ENCODE data around the gene ARGLU1. TPM values are rescaled to one million over a fixed set of nuclear protein-coding genes. Genes with fewer than 3 reads are reported as not detected.
A peak's percentile ranks its signal among the peaks of the same experiment; 100 is the strongest.

Gene ARGLU1
- total and polyA plus RNA-seq, 5 donors from 2014 or later, result 25.7 to 235 (median 34.8) TPM

GRCh38 chr13:106568299-106569003 lies 514 bp upstream of the ARGLU1 start:
- Histone ChIP-seq H3K4me3 (ENCODE audit: low read depth, low read length) (peak overlapping the region; percentile 88), H3K27me3 (ENCODE audit: control insufficient read depth, insufficient read depth, low read length) (no peaks in the 10 kb centered on the region), H3K36me3 (ENCODE audit: control insufficient read depth, insufficient read depth, low read length) (no peaks in the 10 kb centered on the region), H3K4me1 (ENCODE audit: control insufficient read depth, insufficient read depth, low read length, poor library complexity, severe bottlenecking) (peaks cover 47% of the 10 kb centered on the region), H3K9me3 (ENCODE audit: control insufficient read depth in 2 of 2, low read length in 2 of 2) (no peaks in the 10 kb centered on the region), H3K27ac (ENCODE audit: insufficient read depth, low read length, poor library complexity, severe bottlenecking) (peak overlapping the region; percentile 97)
- Mint-ChIP-seq H3K27me3 (no peaks in the 10 kb centered on the region), H3K4me3 (peak overlapping the region; percentile 88 to 99 (median 97)), H3K9me3 (no peaks in the 10 kb centered on the region), H3K27ac (peak overlapping the region; percentile 93 to 98 (median 96)), H3K36me3 (peaks cover 4% of the 10 kb centered on the region), H3K4me1 (peaks cover 37 to 46% (median 44%) of the 10 kb centered on the region in 4 donors)
- no peak for DNase-seq
- peak; percentile 2 to 4 for ATAC-seq (ENCODE audit: low read depth in 2 of 2)

GRCh38 chr13:106566641-106567473 lies 1.1 kb downstream of the ARGLU1 start:
- H3K4me1 ChIP-seq (ENCODE audit: control insufficient read depth, insufficient read depth, low read length, poor library complexity, severe bottlenecking), result peaks cover 63% of the 10 kb centered on the region
- ATAC-seq (ENCODE audit: low read depth in 2 of 2), result no peak

GRCh38 chr13:106565127-106565775 lies 2.7 kb downstream of the ARGLU1 start:
- H3K27me3 ChIP-seq (ENCODE audit: control insufficient read depth, insufficient read depth, low read length), result no peaks in the 10 kb centered on the region
- H3K36me3 Mint-ChIP-seq, result no peaks in the 10 kb centered on the region
- no peaks in the 10 kb centered on the region for H3K9me3 Mint-ChIP-seq
- H3K4me1 Mint-ChIP-seq, result peaks cover 50 to 70% (median 62%) of the 10 kb centered on the region in 4 donors
- H3K27ac Mint-ChIP-seq, result peak overlapping the region; percentile 50 to 98 (median 93)
- peak overlapping the region; percentile 88 to 99 (median 97) for H3K4me3 Mint-ChIP-seq
- ATAC-seq (ENCODE audit: low read depth in 2 of 2), result no peak
- no peaks in the 10 kb centered on the region for H3K36me3 ChIP-seq (ENCODE audit: control insufficient read depth, insufficient read depth, low read length)
- no peaks in the 10 kb centered on the region for H3K9me3 ChIP-seq (ENCODE audit: control insufficient read depth in 2 of 2, low read length in 2 of 2)
- DNase-seq, result peak in 1 of 3 donors; percentile 11
- peak overlapping the region; percentile 92 for H3K4me3 ChIP-seq (ENCODE audit: low read depth, low read length)
- no peaks in the 10 kb centered on the region for H3K27me3 Mint-ChIP-seq
- peak overlapping the region; percentile 16 for H3K27ac ChIP-seq (ENCODE audit: insufficient read depth, low read length, poor library complexity, severe bottlenecking)
- H3K4me1 ChIP-seq (ENCODE audit: control insufficient read depth, insufficient read depth, low read length, poor library complexity, severe bottlenecking), result peaks cover 77% of the 10 kb centered on the region

More at GRCh38 chr13:106566641-106567473, 1.1 kb downstream of the ARGLU1 start:
- Histone ChIP-seq H3K36me3 (ENCODE audit: control insufficient read depth, insufficient read depth, low read length) (no peaks in the 10 kb centered on the region), H3K9me3 (ENCODE audit: control insufficient read depth in 2 of 2, low read length in 2 of 2) (no peaks in the 10 kb centered on the region), H3K27ac (ENCODE audit: insufficient read depth, low read length, poor library complexity, severe bottlenecking) (peak overlapping the region; percentile 97), H3K4me3 (ENCODE audit: low read depth, low read length) (peak overlapping the region; percentile 92), H3K27me3 (ENCODE audit: control insufficient read depth, insufficient read depth, low read length) (no peaks in the 10 kb centered on the region)
- Mint-ChIP-seq H3K36me3 (peaks cover under 1% of the 10 kb centered on the region), H3K27me3 (no peaks in the 10 kb centered on the region), H3K4me3 (peak overlapping the region; percentile 88 to 99 (median 97)), H3K27ac (peak overlapping the region; percentile 93 to 99 (median 98)), H3K9me3 (no peaks in the 10 kb centered on the region), H3K4me1 (peaks cover 39 to 59% (median 54%) of the 10 kb centered on the region in 4 donors)
- DNase-seq, result peak in 2 of 3 donors; percentile 18 to 64

GRCh38 chr13:106562301-106562700 lies 5.6 kb downstream of the ARGLU1 start:
- no peak for DNase-seq
- Histone ChIP-seq H3K9me3 (ENCODE audit: control insufficient read depth in 2 of 2, low read length in 2 of 2) (no peaks in the 10 kb centered on the region), H3K4me3 (ENCODE audit: low read depth, low read length) (peak overlapping the region; percentile 60), H3K4me1 (ENCODE audit: control insufficient read depth, insufficient read depth, low read length, poor library complexity, severe bottlenecking) (peaks cover 60% of the 10 kb centered on the region), H3K27me3 (ENCODE audit: control insufficient read depth, insufficient read depth, low read length) (no peaks in the 10 kb centered on the region), H3K27ac (ENCODE audit: insufficient read depth, low read length, poor library complexity, severe bottlenecking) (peak overlapping the region; percentile 27), H3K36me3 (ENCODE audit: control insufficient read depth, insufficient read depth, low read length) (peaks cover 22% of the 10 kb centered on the region)
- no peak for ATAC-seq (ENCODE audit: low read depth in 2 of 2)
- Mint-ChIP-seq H3K4me3 (peak overlapping the region; percentile 55 to 80 (median 72)), H3K27ac (peak overlapping the region in 1 of 3 donors; percentile 69), H3K36me3 (peaks cover 12% of the 10 kb centered on the region), H3K9me3 (no peaks in the 10 kb centered on the region), H3K4me1 (peaks cover 64 to 86% (median 74%) of the 10 kb centered on the region in 4 donors), H3K27me3 (no peaks in the 10 kb centered on the region)

GRCh38 chr13:106561551-106562170 lies 6.3 kb downstream of the ARGLU1 start:
- H3K27me3 Mint-ChIP-seq, result no peaks in the 10 kb centered on the region
- peak in 2 of 3 donors; percentile 10 to 29 for DNase-seq
- no peaks in the 10 kb centered on the region for H3K27me3 ChIP-seq (ENCODE audit: control insufficient read depth, insufficient read depth, low read length)
- H3K4me3 Mint-ChIP-seq, result peak overlapping the region; percentile 55 to 80 (median 72)
- ATAC-seq (ENCODE audit: low read depth in 2 of 2), result peak; percentile 36 to 63
- peak overlapping the region in 2 of 3 donors; percentile 69 to 72 for H3K27ac Mint-ChIP-seq
- peak overlapping the region; percentile 60 for H3K4me3 ChIP-seq (ENCODE audit: low read depth, low read length)
- H3K27ac ChIP-seq (ENCODE audit: insufficient read depth, low read length, poor library complexity, severe bottlenecking), result peak overlapping the region; percentile 27
- peaks cover 28% of the 10 kb centered on the region for H3K36me3 ChIP-seq (ENCODE audit: control insufficient read depth, insufficient read depth, low read length)
- peaks cover 60% of the 10 kb centered on the region for H3K4me1 ChIP-seq (ENCODE audit: control insufficient read depth, insufficient read depth, low read length, poor library complexity, severe bottlenecking)
- peaks cover 14% of the 10 kb centered on the region for H3K36me3 Mint-ChIP-seq
- H3K9me3 Mint-ChIP-seq, result no peaks in the 10 kb centered on the region
- no peaks in the 10 kb centered on the region for H3K9me3 ChIP-seq (ENCODE audit: control insufficient read depth in 2 of 2, low read length in 2 of 2)
- H3K4me1 Mint-ChIP-seq, result peaks cover 66 to 87% (median 73%) of the 10 kb centered on the region in 4 donors

GRCh38 chr13:106560821-106561220 lies 7.1 kb downstream of the ARGLU1 start:
- no peaks in the 10 kb centered on the region for H3K9me3 Mint-ChIP-seq
- peak overlapping the region; percentile 1 to 76 (median 61) for H3K4me3 Mint-ChIP-seq
- no peak for DNase-seq
- H3K9me3 ChIP-seq (ENCODE audit: control insufficient read depth in 2 of 2, low read length in 2 of 2), result no peaks in the 10 kb centered on the region
- peaks cover 54% of the 10 kb centered on the region for H3K4me1 ChIP-seq (ENCODE audit: control insufficient read depth, insufficient read depth, low read length, poor library complexity, severe bottlenecking)
- H3K27ac ChIP-seq (ENCODE audit: insufficient read depth, low read length, poor library complexity, severe bottlenecking), result peak overlapping the region; percentile 27
- peak overlapping the region in 1 of 3 donors; percentile 34 for H3K27ac Mint-ChIP-seq
- peaks cover 64 to 84% (median 70%) of the 10 kb centered on the region in 4 donors for H3K4me1 Mint-ChIP-seq
- peaks cover 36% of the 10 kb centered on the region for H3K36me3 ChIP-seq (ENCODE audit: control insufficient read depth, insufficient read depth, low read length)
- ATAC-seq (ENCODE audit: low read depth in 2 of 2), result no peak
- peaks cover 23% of the 10 kb centered on the region for H3K36me3 Mint-ChIP-seq
- no peaks in the 10 kb centered on the region for H3K27me3 ChIP-seq (ENCODE audit: control insufficient read depth, insufficient read depth, low read length)
- no peaks in the 10 kb centered on the region for H3K27me3 Mint-ChIP-seq
- H3K4me3 ChIP-seq (ENCODE audit: low read depth, low read length), result peak overlapping the region; percentile 60

- Histone ChIP-seq H3K36me3 (ENCODE audit: control insufficient read depth, insufficient read depth, low read length) (peaks cover 59% of the 10 kb centered on the region), H3K4me3 (ENCODE audit: low read depth, low read length) (no peak overlapping the region), H3K27ac (ENCODE audit: insufficient read depth, low read length, poor library complexity, severe bottlenecking) (no peak overlapping the region), H3K9me3 (ENCODE audit: control insufficient read depth in 2 of 2, low read length in 2 of 2) (no peaks in the 10 kb centered on the region), H3K27me3 (ENCODE audit: control insufficient read depth, insufficient read depth, low read length) (no peaks in the 10 kb centered on the region), H3K4me1 (ENCODE audit: control insufficient read depth, insufficient read depth, low read length, poor library complexity, severe bottlenecking) (peaks cover 31% of the 10 kb centered on the region)
- no peak for DNase-seq
- H3K27ac Mint-ChIP-seq, result peak overlapping the region in 2 of 3 donors; percentile 10 to 36
- H3K27me3 Mint-ChIP-seq, result no peaks in the 10 kb centered on the region
- peak overlapping the region in 2 of 4 donors; percentile 4 to 13 for H3K4me3 Mint-ChIP-seq
- no peak for ATAC-seq (ENCODE audit: low read depth in 2 of 2)
- H3K9me3 Mint-ChIP-seq, result no peaks in the 10 kb centered on the region
- H3K4me1 Mint-ChIP-seq, result peaks cover 57 to 83% (median 60%) of the 10 kb centered on the region in 4 donors
- H3K36me3 Mint-ChIP-seq, result peaks cover 44% of the 10 kb centered on the region
Measured at GRCh38 chr13:106558527-106558926, 9.4 kb downstream of the ARGLU1 start.

Data from CD4-positive, CD25-positive, alpha-beta regulatory T cell (primary cell).